Stimulated activated naive B cell treated with anti-CD40 and anti-IgM and Interleukin-4, amounts not matched to agents 10 μg/mL and 1 μg/mL and 100 μg/mL, for 72 hours (primary cell): Measurements from ENCODE around the gene STK11IP.

Experiments used
- ATAC-seq, 2 donors: fragments of 150-1000 bp; cut with Tn5 transposase; replicated peaks; 2 replicates each; pipeline ENCODE4 v1.10.0; 2021; ENCODE audit warnings: moderate library complexity in 1 of 2
- DNase-seq: peaks from one replicate; pipeline ENCODE4 v3.0.0; 2021
- H3K27ac Mint-ChIP-seq: one replicate; pipeline ENCODE4 v1.8.0; 2022; ENCODE audit warnings: mild to moderate bottlenecking, mixed read lengths
- H3K27me3 Mint-ChIP-seq, 2 donors: one replicate each; pipeline ENCODE4 v1.8.0; 2022; ENCODE audit warnings: mixed read lengths in 2 of 2
- H3K36me3 Mint-ChIP-seq, 2 donors: one replicate each; pipeline ENCODE4 v1.8.0; 2022; ENCODE audit warnings: mixed read lengths in 2 of 2, mild to moderate bottlenecking in 1 of 2
- H3K4me1 Mint-ChIP-seq, 2 donors: one replicate each; pipeline ENCODE4 v1.8.0; 2022; ENCODE audit warnings: mixed read lengths in 2 of 2, mild to moderate bottlenecking in 1 of 2
- H3K4me3 Mint-ChIP-seq, 2 donors: one replicate each; pipeline ENCODE4 v1.8.0; 2022; ENCODE audit warnings: mild to moderate bottlenecking in 2 of 2, mixed read lengths in 2 of 2, moderate library complexity in 1 of 2
- H3K9me3 Mint-ChIP-seq, 2 donors: one replicate each; pipeline ENCODE4 v1.8.0; 2022; ENCODE audit warnings: mixed read lengths in 2 of 2, mild to moderate bottlenecking in 1 of 2

Gene STK11IP

GRCh38 chr2:219663116-219663762 is 65.6 kb downstream of the STK11IP start:
- H3K27me3 Mint-ChIP-seq: peaks cover 42 to 44% of the 10 kb centered on the region in 2 donors
- ATAC-seq: no peak
- peaks cover 0 to 2% of the 10 kb centered on the region in 2 donors for H3K36me3 Mint-ChIP-seq
- DNase-seq: no peak
- peaks cover 13 to 18% of the 10 kb centered on the region in 2 donors for H3K9me3 Mint-ChIP-seq
- no peak overlapping the region for H3K4me3 Mint-ChIP-seq
- no peak overlapping the region for H3K27ac Mint-ChIP-seq
- no peaks in the 10 kb centered on the region for H3K4me1 Mint-ChIP-seq

DNA sequence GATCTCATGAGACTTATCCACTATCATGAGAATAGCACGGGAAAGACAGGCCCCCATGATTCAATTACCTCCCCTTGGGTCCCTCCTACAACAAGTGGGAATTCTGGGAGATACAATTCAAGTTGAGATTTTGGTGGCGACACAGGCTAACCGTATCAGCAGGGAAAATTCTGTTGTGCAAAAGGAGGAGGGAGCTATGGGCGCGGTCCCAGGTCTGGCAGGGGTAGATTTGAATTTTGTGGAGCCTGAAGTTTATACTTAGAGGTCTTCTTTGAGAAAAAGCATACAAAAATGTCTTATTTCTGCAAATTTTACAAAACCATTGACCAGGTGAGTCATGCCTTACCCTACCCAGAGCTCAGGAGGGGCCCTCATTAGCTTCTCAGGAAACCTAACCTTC is 66.4 kb downstream of the STK11IP start:
- H3K9me3 Mint-ChIP-seq: peaks cover 13 to 18% of the 10 kb centered on the region in 2 donors
- peaks cover 37 to 42% of the 10 kb centered on the region in 2 donors for H3K27me3 Mint-ChIP-seq
- H3K4me3 Mint-ChIP-seq: no peak overlapping the region
- no peaks in the 10 kb centered on the region for H3K4me1 Mint-ChIP-seq
- DNase-seq (no peak), ATAC-seq (no peak)
- H3K36me3 Mint-ChIP-seq: peaks cover 0 to 2% of the 10 kb centered on the region in 2 donors
- H3K27ac Mint-ChIP-seq: no peak overlapping the region

- ATAC-seq (no peak), DNase-seq (no peak)
- Mint-ChIP-seq H3K36me3 (peaks cover 0 to 2% of the 10 kb centered on the region in 2 donors), H3K4me3 (no peak overlapping the region), H3K27me3 (peaks cover 35 to 36% of the 10 kb centered on the region in 2 donors), H3K9me3 (peaks cover 13 to 18% of the 10 kb centered on the region in 2 donors), H3K27ac (no peak overlapping the region), H3K4me1 (no peaks in the 10 kb centered on the region)
Measured at GRCh38 chr2:219664944-219665343, 67.3 kb downstream of the STK11IP start.

DNA sequence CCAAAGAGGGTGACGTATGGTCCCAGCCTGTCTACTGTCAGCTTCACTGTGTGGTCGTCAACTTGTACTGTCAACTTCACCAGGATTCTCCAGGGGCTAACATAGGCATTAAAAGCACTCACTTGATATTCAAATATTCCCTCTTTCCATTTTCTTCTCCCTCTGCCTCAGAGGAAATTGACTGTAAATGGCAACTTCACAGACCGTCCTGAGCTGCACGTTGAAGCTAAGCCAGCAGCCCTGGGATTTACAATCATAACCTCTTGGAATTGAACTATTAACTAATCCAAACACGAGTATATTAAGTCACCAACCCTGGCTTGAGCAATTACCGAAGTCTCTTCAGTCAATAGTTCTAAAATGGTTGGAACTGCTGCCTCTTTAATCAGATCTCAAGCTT is 68.3 kb downstream of the STK11IP start:
- peaks cover 28 to 35% of the 10 kb centered on the region in 2 donors for H3K27me3 Mint-ChIP-seq
- ATAC-seq (no peak), DNase-seq (no peak)
- no peak overlapping the region for H3K4me3 Mint-ChIP-seq
- peaks cover 7 to 11% of the 10 kb centered on the region in 2 donors for H3K9me3 Mint-ChIP-seq
- H3K27ac Mint-ChIP-seq: no peak overlapping the region
- H3K36me3 Mint-ChIP-seq: peaks cover 0 to 2% of the 10 kb centered on the region in 2 donors
- no peaks in the 10 kb centered on the region for H3K4me1 Mint-ChIP-seq
